GM21717 (cell line): ENCODE measurements around the gene SLCO2B1.

Experiments used
- ATAC-seq: cut with Tn5 transposase; IDR thresholded peaks from one replicate; pipeline ENCODE4 v1.9.1; 2021; ENCODE audit warnings: mild to moderate bottlenecking, moderate library complexity; ENCODE audit not compliant: unreplicated experiment

Gene SLCO2B1

GRCh38 chr11:75214411-75214821 is 63.5 kb downstream of the SLCO2B1 start:
- no peak for ATAC-seq

- ATAC-seq: no peak
Observed at GRCh38 chr11:75214843-75215242, 63.9 kb downstream of the SLCO2B1 start.

- no peak for ATAC-seq
Observed at GRCh38 chr11:75219869-75220268, 69.0 kb downstream of the SLCO2B1 start.

- ATAC-seq: no peak
Observed at GRCh38 chr11:75223954-75224643, 73.2 kb downstream of the SLCO2B1 start.

- no peak for ATAC-seq
Observed at GRCh38 chr11:75225794-75226193, 74.9 kb downstream of the SLCO2B1 start.

- no peak for ATAC-seq
Observed at GRCh38 chr11:75229466-75229865, 78.6 kb downstream of the SLCO2B1 start.

GRCh38 chr11:75230621-75231020 is 79.7 kb downstream of the SLCO2B1 start:
- ATAC-seq: no peak

GRCh38 chr11:75233754-75234172 is 82.9 kb downstream of the SLCO2B1 start:
- no peak for ATAC-seq

GRCh38 chr11:75236062-75236461 is 85.2 kb downstream of the SLCO2B1 start:
- ATAC-seq: no peak

GRCh38 chr11:75237050-75237449 is 86.1 kb downstream of the SLCO2B1 start:
- ATAC-seq: no peak

- ATAC-seq: no peak
Observed at GRCh38 chr11:75238595-75239440, 87.9 kb downstream of the SLCO2B1 start.

- ATAC-seq: no peak
Observed at GRCh38 chr11:75239531-75240290, 88.8 kb downstream of the SLCO2B1 start.

GRCh38 chr11:75240311-75241035 is 89.6 kb downstream of the SLCO2B1 start, which contains the start of gene TPBGL:
TSS of gene TPBGL (plus strand) at chr11:75240774. CDS start at chr11:75241050, 276 bp downstream.
- ATAC-seq: no peak

GRCh38 chr11:75241036-75241905 is 90.4 kb downstream of the SLCO2B1 start:
- no peak for ATAC-seq

GRCh38 chr11:75241906-75242644 is 91.2 kb downstream of the SLCO2B1 start:
- ATAC-seq: no peak

- ATAC-seq: no peak
Observed at GRCh38 chr11:75242722-75243600, 92.1 kb downstream of the SLCO2B1 start.

- no peak for ATAC-seq
Observed at GRCh38 chr11:75244052-75244814, 93.3 kb downstream of the SLCO2B1 start.
